ENCODE measurements around the gene CHST14.

DNA sequence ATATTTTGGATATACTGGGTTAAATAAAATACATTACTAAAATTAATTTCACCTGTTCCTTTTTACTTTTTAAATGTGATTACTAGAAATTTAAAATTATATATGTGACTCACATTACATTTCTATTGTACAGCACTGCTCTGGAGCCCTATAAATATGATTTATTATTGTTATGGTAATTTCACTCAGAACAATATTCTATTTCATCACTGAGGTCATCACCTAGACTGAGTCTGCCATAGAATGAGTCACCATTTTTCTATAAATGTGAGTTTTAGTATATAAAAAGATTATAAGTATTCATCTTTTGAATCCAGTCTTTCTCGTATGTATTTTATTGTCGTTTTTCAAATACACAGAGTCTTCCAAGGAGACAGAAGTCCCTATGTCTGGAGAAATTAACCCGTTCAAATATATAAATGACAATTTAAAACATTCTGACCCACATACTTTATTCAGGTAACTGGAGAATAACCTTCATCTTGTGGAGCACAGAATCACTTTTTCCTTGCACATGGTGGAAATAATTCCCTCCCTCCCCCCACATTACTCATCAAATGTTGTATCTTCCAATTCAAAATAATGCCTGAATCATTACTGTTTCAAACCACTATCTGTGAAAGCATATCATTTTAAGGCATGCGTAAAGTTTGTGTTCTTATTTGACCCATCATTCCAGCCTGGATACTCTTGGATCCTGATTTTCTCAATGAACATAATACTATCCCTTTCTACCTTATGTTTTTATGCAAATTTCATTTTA, 30.0 kb downstream of the CHST14 start:
- TF ChIP-seq, protein P1, sequence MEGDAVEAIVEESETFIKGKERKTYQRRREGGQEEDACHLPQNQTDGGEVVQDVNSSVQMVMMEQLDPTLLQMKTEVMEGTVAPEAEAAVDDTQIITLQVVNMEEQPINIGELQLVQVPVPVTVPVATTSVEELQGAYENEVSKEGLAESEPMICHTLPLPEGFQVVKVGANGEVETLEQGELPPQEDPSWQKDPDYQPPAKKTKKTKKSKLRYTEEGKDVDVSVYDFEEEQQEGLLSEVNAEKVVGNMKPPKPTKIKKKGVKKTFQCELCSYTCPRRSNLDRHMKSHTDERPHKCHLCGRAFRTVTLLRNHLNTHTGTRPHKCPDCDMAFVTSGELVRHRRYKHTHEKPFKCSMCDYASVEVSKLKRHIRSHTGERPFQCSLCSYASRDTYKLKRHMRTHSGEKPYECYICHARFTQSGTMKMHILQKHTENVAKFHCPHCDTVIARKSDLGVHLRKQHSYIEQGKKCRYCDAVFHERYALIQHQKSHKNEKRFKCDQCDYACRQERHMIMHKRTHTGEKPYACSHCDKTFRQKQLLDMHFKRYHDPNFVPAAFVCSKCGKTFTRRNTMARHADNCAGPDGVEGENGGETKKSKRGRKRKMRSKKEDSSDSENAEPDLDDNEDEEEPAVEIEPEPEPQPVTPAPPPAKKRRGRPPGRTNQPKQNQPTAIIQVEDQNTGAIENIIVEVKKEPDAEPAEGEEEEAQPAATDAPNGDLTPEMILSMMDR (IDR thresholded peaks at IDR 0.05; ENCODE audit: poor library complexity, severe bottlenecking): no peak
- TF ChIP-seq, protein P2, sequence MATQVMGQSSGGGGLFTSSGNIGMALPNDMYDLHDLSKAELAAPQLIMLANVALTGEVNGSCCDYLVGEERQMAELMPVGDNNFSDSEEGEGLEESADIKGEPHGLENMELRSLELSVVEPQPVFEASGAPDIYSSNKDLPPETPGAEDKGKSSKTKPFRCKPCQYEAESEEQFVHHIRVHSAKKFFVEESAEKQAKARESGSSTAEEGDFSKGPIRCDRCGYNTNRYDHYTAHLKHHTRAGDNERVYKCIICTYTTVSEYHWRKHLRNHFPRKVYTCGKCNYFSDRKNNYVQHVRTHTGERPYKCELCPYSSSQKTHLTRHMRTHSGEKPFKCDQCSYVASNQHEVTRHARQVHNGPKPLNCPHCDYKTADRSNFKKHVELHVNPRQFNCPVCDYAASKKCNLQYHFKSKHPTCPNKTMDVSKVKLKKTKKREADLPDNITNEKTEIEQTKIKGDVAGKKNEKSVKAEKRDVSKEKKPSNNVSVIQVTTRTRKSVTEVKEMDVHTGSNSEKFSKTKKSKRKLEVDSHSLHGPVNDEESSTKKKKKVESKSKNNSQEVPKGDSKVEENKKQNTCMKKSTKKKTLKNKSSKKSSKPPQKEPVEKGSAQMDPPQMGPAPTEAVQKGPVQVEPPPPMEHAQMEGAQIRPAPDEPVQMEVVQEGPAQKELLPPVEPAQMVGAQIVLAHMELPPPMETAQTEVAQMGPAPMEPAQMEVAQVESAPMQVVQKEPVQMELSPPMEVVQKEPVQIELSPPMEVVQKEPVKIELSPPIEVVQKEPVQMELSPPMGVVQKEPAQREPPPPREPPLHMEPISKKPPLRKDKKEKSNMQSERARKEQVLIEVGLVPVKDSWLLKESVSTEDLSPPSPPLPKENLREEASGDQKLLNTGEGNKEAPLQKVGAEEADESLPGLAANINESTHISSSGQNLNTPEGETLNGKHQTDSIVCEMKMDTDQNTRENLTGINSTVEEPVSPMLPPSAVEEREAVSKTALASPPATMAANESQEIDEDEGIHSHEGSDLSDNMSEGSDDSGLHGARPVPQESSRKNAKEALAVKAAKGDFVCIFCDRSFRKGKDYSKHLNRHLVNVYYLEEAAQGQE (IDR thresholded peaks at IDR 0.05; ENCODE audit: borderline replicate concordance): no peak
- TF ChIP-seq POLR2AphosphoS5 (IDR thresholded peaks at IDR 0.05) (no peak), MXI1 (conservative IDR thresholded peaks at IDR 0.05; ENCODE audit: poor library complexity, severe bottlenecking) (no peak), RAD21 (conservative IDR thresholded peaks at IDR 0.05) (no peak), EZH2 (IDR thresholded peaks at IDR 0.05; ENCODE audit: borderline replicate concordance, insufficient read depth, low read length, poor library complexity, severe bottlenecking) (no peak), TAF1 (IDR thresholded peaks at IDR 0.05; ENCODE audit: low read depth) (no peak)

Measured in neural cell (in vitro differentiated cells).